Coronary artery (tissue), 2 donors: ENCODE data around the gene ENPP6.

ENCODE experiments used
- DNase-seq: peaks from one replicate; pipeline ENCODE4 v3.0.0-alpha.2; 2017; ENCODE audit warnings: low spot score
- H3K27ac ChIP-seq, 2 donors: fragments of 200-600 bp; sonication (generic); one replicate each; pipeline ENCODE4 v1.5.1; 2016 to 2019
- H3K4me3 ChIP-seq: fragments of 200-600 bp; sonication (generic); 2 replicates; pipeline ENCODE4 v1.5.1; 2016; ENCODE audit warnings: mild to moderate bottlenecking, moderate library complexity
- TF ChIP-seq, protein P1 (sequence below): fragments of 200-600 bp; sonication (generic); IDR thresholded peaks from one replicate; pipeline ENCODE4 v1.5.1; 2019; ENCODE audit warnings: antibody characterized with exemption

Gene ENPP6

DNA sequence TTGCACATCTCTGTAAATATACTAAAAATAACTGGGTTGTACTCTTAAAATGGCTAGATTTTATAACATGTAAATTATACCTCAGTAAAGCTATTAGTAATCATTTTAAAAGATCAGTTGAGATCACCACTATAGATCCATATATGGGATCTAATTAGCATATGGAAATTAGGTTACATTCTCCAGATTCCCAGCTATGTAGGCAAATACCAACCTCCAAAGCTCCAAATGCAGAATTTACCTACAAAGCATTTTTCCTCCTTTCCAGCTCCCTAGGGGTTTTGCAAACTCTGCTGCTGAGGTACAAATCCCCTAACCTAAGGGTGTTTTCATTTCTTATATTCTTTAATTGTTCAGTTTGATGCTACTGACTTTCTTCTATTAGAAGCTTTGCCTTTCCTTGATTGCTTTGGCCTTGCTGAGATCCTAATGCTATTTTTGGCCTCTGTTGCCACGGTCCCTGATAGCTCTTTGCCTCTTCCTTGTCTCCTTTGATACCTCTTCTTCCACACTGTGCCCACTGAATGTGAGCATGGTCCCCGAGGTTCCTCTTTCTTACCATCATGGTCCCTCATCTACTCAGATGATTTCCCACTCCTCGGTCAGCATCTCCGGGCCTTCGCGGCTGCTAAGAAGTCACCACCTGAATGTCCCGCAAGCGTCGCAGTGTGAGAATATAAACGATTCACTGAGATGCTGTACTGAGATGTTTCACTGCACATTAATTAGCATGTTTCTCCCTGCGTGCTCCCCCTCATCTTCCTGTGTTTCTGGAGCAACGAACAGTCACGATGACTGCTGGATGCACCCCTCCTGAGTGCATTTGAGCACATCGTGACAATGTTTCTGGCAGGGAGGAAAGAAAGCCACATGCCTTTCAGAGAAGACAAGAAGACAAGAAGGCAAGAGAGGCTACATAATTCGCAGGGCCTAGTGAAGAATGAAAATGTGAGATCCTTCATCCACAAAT, 23.8 kb downstream of the ENPP6 start:
- H3K27ac ChIP-seq, result no peak overlapping the region
- no peak overlapping the region for H3K4me3 ChIP-seq
- TF ChIP-seq, protein P1, sequence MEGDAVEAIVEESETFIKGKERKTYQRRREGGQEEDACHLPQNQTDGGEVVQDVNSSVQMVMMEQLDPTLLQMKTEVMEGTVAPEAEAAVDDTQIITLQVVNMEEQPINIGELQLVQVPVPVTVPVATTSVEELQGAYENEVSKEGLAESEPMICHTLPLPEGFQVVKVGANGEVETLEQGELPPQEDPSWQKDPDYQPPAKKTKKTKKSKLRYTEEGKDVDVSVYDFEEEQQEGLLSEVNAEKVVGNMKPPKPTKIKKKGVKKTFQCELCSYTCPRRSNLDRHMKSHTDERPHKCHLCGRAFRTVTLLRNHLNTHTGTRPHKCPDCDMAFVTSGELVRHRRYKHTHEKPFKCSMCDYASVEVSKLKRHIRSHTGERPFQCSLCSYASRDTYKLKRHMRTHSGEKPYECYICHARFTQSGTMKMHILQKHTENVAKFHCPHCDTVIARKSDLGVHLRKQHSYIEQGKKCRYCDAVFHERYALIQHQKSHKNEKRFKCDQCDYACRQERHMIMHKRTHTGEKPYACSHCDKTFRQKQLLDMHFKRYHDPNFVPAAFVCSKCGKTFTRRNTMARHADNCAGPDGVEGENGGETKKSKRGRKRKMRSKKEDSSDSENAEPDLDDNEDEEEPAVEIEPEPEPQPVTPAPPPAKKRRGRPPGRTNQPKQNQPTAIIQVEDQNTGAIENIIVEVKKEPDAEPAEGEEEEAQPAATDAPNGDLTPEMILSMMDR, result no peak
- DNase-seq, result no peak

DNA sequence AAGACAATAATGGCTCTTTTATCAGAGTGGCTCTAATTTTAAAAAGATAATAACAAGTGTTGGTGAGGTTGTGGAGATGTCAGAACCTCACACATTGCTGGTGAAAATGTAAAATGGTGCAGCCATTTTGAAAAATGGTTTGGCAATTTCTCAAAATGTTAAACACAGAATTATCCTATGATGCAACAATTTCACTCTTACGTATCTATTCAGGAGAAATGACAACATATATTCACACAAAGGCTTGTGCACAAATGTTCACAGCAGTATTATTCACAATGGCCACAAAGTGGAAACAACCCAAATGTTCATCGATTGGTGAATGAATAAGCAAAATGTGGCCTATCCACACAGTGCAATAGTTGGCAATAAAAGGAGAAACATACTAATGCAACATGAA, 24.7 kb downstream of the ENPP6 start:
- Histone ChIP-seq H3K27ac (no peak overlapping the region), H3K4me3 (no peak overlapping the region)
- no peak for DNase-seq
- TF ChIP-seq, protein P1, result no peak

DNA sequence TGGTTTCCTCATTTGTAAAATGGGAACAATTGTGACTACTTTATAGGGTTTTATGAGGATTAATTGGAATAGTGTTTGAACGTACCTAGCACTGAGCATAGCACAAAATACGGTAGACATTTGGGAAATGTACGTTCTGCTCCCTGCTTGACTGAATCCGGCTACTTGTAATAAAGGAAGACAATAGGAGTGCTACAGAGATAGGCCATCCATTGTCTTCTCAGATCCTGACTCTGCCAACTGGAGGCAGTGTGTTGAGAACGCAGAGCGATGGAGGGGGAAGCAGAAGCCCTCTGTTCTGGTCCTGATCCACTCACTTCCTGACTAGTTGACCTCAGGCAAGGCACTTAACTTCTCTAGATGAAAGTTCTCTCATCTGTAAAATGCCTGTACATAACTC, 26.4 kb downstream of the ENPP6 start:
- TF ChIP-seq, protein P1, result no peak
- DNase-seq, result no peak
- no peak overlapping the region for H3K27ac ChIP-seq
- H3K4me3 ChIP-seq, result no peak overlapping the region

DNA sequence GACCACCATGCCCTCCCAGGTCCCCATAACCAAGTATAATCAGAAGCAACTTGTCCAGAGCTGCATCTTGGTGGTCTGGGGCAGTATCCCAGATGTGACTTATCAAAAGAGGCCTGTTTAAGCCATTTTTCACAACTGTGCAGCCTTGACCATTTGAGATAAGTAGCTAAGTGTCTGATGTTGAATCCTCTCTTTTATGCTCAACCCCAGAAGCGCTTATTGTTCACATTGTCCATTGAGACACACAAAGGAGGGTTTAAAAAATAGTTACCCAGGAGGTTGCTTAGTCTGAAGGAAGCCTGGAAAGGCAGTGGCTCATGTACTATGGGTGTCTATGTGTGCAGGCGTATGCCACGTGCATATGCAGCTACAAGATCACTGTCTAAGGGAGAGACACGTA, 27.0 kb downstream of the ENPP6 start:
- no peak overlapping the region for H3K27ac ChIP-seq
- DNase-seq, result no peak

DNA sequence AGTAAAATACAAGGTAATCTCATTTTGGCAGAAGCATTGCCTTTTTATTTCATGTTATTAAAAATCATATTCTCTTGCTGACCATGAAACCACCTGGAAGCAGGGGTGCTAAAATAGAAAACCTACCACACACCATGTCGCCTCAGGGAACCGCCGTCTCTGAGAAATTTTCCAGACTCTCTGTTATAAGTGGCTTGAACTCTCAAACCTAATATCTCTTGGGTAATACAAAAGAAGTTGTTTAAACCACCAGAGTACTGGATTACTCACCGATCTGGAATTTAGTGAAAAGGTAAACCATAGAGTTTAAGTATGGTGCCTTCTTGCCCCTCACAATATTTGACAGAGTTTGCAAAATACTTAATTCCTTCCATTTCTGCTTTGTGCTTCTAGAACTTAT, 27.7 kb downstream of the ENPP6 start:
- TF ChIP-seq, protein P1, result no peak
- Histone ChIP-seq H3K27ac (no peak overlapping the region), H3K4me3 (no peak overlapping the region)
- DNase-seq, result no peak

More for the DNA sequence above, 27.0 kb downstream of the ENPP6 start:
- no peak overlapping the region for H3K4me3 ChIP-seq
- TF ChIP-seq, protein P1, result no peak

DNA sequence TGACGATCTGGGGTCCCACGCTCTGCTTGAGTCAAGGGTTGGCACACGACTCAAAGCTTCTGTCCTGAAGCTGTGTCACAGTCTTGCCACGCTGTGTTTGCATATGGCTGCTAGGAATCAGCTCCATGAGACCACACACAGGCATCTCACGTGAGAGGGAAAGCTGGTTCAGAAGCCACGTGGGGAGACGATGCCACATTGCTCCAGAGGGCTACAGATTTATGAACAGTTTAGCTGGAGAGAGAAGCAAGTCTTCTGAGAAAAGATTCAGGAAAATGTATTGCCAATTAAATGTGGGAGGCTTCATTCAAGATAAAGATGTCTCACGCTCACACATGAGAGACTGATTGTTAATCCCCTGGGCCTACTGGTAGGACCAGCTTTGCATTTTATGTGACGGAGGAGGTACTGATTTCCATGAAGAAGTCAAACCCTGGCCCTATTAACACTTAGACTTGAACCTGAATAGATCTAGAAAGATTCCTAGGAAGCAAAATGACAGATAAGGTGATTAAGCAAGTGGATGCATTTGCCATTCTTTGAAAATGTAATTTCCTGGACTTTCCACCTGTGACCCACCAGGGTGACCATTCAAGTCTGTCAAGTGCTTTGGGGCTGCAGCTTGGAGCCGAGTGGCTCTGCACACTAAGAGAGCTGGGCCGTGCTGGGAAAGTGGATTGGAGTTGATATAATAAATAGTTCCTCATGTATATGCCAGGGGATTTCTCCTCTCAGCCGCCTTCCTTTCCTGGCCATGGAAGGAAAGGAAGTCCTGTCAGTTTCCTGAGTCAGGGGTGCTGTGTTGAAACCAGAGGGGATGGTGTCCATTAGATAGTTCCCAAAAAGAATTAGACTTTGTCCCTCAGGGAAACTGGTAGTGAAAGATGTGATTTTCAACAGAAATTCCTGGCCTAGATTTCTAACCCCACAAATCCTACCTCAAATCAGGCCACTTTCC, 29.0 kb downstream of the ENPP6 start:
- Histone ChIP-seq H3K27ac (no peak overlapping the region), H3K4me3 (no peak overlapping the region)
- DNase-seq, result no peak
- TF ChIP-seq, protein P1, result no peak
